Epithelial cell of proximal tubule (primary cell): ENCODE results near the gene SMPD3. TPM values are rescaled to one million over a fixed set of nuclear protein-coding genes. Genes with fewer than 3 reads are reported as not detected.

Experiments used
- DNase-seq: peaks from one replicate; pipeline ENCODE4 v3.0.0-alpha.2; 2011; ENCODE audit warnings: low read depth
- H3K4me3 ChIP-seq: 2 replicates; pipeline ENCODE4 v1.5.1; 2011; ENCODE audit warnings: low read depth, mild to moderate bottlenecking, low read length
- total RNA-seq: library from RNA; depleted of rRNA; stranded (reverse); fragments of >200 nt; gene quantifications from 2 replicates; pipeline ENCODE4 v1.2.3, GENCODE V29; 2015
- TF ChIP-seq, protein P1 (sequence below): conservative IDR thresholded peaks from 2 replicates; pipeline ENCODE4 v1.5.1; 2012; ENCODE audit warnings: low read depth, mild to moderate bottlenecking, low read length

Gene SMPD3
- total RNA-seq, 1 donor from 2014 or later = not detected

GRCh38 chr16:68400924-68401460, 47.3 kb downstream of the SMPD3 start:
- TF ChIP-seq, protein P1, sequence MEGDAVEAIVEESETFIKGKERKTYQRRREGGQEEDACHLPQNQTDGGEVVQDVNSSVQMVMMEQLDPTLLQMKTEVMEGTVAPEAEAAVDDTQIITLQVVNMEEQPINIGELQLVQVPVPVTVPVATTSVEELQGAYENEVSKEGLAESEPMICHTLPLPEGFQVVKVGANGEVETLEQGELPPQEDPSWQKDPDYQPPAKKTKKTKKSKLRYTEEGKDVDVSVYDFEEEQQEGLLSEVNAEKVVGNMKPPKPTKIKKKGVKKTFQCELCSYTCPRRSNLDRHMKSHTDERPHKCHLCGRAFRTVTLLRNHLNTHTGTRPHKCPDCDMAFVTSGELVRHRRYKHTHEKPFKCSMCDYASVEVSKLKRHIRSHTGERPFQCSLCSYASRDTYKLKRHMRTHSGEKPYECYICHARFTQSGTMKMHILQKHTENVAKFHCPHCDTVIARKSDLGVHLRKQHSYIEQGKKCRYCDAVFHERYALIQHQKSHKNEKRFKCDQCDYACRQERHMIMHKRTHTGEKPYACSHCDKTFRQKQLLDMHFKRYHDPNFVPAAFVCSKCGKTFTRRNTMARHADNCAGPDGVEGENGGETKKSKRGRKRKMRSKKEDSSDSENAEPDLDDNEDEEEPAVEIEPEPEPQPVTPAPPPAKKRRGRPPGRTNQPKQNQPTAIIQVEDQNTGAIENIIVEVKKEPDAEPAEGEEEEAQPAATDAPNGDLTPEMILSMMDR = no peak
- no peak overlapping the region for H3K4me3 ChIP-seq
- no peak for DNase-seq

- TF ChIP-seq, protein P1 = no peak
- H3K4me3 ChIP-seq = no peak overlapping the region
- no peak for DNase-seq
These were observed 48.0 kb downstream of the SMPD3 start for GRCh38 chr16:68400083-68400923.

DNA sequence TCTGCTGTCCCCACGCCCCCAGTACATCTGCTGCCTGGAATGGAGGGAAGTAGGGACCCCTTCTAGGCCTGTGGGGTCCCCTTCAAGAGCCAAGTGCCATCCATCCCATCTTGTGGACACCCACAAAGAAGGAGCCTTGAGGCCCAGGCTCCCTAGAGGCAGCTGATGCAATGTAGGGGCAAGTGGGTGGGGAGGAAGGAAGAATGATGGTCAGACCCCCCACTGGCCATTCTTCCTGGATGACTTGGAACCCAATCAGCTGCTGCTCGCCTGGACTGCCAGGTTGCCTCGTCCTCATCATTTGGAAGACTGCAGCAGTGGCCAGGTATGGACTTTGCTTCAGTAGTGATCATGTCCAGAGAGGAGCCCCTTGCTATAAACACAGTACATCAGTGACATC, 48.9 kb downstream of the SMPD3 start:
- no peak for DNase-seq
- H3K4me3 ChIP-seq = no peak overlapping the region
- TF ChIP-seq, protein P1 = no peak

- TF ChIP-seq, protein P1 = no peak
- H3K4me3 ChIP-seq = no peak overlapping the region
- no peak for DNase-seq
These were observed 50.6 kb downstream of the SMPD3 start for GRCh38 chr16:68397710-68398201.

- TF ChIP-seq, protein P1 = peak; percentile 81
- no peak overlapping the region for H3K4me3 ChIP-seq
- DNase-seq = no peak
These were observed 51.8 kb downstream of the SMPD3 start for GRCh38 chr16:68396481-68396880.

GRCh38 chr16:68395815-68396214, 52.5 kb downstream of the SMPD3 start:
- DNase-seq = no peak
- no peak overlapping the region for H3K4me3 ChIP-seq
- TF ChIP-seq, protein P1 = no peak
